Loucy (cell line): Measurements from ENCODE around the gene CEL.

Experiments used
- EZH2phosphoT487 ChIP-seq: fragments of 200-600 bp; IDR thresholded peaks from 2 replicates; pipeline ENCODE4 v1.6.1; 2018; ENCODE audit warnings: antibody characterized with exemption, mild to moderate bottlenecking, moderate library complexity, borderline replicate concordance
- TF ChIP-seq, protein P1 (sequence below): fragments of 200-600 bp; sonication (generic); conservative IDR thresholded peaks from 2 replicates; pipeline ENCODE4 v1.5.1; 2014; ENCODE audit warnings: mild to moderate bottlenecking, antibody characterized with exemption, low read length

DNA sequence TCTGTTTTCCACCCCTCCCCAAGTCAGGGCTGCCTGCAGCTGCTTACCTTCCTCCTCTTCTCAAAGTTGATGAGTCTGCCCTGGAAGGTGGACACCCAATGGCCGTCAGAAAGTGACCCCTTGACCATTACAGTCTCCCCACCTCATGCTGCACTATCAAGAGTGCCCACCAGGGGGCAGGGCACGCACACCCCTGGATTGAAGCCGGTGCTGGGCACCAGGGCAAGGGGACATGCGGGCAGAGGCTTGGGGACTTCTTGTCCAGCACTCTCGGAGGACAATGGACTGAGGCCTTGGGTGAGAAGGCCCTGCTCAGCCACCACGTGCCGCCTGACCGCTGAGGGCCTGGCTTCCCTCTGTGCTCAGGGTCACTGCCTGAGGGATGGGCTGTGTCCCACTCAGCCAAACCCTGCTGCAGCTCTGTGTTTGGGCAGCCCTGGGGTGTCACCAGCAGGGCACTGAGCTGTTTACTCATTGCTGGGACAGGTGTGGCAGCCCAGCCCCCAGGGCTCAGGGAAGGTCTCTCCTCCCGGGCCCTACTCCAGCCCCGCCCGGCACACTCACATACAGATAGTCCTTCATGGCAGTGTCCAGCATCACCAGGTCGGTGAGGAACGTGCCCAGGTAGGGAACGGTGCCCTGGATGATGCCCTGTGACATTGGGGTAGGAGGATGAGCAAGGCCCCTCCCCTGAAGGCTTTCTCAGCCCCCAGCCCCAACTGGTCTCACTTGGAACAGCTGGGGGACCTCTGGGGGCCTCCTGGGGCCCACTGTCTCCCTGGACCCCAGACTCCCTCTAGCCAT lies 41.6 kb downstream of the CEL start:
- TF ChIP-seq EZH2phosphoT487 = no peak
- TF ChIP-seq, protein P1, sequence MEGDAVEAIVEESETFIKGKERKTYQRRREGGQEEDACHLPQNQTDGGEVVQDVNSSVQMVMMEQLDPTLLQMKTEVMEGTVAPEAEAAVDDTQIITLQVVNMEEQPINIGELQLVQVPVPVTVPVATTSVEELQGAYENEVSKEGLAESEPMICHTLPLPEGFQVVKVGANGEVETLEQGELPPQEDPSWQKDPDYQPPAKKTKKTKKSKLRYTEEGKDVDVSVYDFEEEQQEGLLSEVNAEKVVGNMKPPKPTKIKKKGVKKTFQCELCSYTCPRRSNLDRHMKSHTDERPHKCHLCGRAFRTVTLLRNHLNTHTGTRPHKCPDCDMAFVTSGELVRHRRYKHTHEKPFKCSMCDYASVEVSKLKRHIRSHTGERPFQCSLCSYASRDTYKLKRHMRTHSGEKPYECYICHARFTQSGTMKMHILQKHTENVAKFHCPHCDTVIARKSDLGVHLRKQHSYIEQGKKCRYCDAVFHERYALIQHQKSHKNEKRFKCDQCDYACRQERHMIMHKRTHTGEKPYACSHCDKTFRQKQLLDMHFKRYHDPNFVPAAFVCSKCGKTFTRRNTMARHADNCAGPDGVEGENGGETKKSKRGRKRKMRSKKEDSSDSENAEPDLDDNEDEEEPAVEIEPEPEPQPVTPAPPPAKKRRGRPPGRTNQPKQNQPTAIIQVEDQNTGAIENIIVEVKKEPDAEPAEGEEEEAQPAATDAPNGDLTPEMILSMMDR = peak; percentile 97
